HG03064 (cell line): Measurements from ENCODE around the gene MYO7A.

Source experiments
- ATAC-seq: cut with Tn5 transposase; IDR thresholded peaks from one replicate; pipeline ENCODE4 v1.9.1; 2021; ENCODE audit warnings: low read depth; ENCODE audit not compliant: unreplicated experiment

MYO7A gene

DNA sequence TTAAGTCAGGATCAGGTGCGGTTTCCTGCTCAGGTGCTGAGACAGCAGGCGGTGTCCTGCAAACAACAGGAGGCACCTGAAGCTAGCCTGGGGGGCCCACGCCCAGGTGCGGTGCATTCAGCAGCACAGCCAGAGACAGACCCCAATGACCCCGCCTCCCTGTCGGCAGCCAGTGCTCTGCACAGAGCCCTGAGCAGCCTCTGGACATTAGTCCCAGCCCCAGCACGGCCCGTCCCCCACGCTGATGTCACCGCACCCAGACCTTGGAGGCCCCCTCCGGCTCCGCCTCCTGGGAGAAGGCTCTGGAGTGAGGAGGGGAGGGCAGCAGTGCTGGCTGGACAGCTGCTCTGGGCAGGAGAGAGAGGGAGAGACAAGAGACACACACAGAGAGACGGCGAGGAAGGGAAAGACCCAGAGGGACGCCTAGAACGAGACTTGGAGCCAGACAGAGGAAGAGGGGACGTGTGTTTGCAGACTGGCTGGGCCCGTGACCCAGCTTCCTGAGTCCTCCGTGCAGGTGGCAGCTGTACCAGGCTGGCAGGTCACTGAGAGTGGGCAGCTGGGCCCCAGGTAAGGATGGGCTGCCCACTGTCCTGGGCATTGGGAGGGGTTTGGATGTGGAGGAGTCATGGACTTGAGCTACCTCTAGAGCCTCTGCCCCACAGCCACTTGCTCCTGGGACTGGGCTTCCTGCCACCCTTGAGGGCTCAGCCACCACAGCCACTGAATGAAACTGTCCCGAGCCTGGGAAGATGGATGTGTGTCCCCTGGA is at the start of gene MYO7A:
Gene MYO7A, plus strand, starts transcription at position 327 of the 772 bp plus-strand sequence. CDS start 2,389 bp downstream, outside the sequence.
- ATAC-seq, result no peak

DNA sequence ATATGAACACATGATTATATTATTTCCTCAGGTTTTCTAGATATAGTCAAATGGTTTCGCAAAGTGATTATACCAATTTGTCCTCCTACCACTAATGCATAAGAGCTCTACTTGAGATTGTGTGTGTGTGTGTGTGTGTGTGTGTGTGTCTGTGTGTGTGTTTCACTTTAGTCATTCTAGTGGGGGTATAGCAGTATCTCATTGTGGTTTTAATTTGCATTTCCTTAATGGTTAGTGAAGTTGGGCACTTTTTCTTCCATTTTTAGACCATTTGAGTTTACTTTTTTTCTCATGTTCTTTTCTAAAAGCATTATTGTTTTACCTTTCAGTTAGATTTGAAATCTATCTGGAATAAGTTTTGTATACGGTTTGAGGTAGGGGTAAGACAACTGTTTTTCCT is 48.4 kb upstream of the MYO7A start:
- ATAC-seq, result no peak

DNA sequence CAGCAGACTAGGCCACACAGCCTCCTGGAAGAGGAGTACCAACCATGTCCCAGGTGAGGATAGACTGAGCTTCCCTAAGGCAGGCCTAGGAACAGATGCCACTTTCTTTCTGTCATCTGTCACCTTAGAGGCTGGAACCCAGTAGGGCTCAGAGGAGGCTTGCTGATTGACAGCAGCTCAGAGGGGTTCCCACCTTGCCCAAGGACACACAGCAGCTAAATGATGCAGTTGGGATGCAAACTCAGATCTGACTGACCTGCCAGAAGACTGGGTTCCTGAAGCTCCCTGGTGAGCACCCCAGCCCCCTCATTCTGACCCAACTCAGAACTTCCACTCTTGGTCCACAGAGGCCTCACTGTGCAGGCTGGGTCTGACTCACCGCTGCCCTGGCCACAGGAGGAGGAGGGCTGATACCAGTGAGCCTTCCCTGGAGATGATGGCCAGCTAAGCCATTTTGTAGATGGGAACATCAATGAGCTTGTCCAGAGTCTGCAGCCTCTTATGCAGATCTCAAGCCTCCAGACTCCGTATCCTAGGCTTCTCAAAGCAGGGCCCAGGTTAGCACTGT is 47.3 kb upstream of the MYO7A start:
- no peak for ATAC-seq

DNA sequence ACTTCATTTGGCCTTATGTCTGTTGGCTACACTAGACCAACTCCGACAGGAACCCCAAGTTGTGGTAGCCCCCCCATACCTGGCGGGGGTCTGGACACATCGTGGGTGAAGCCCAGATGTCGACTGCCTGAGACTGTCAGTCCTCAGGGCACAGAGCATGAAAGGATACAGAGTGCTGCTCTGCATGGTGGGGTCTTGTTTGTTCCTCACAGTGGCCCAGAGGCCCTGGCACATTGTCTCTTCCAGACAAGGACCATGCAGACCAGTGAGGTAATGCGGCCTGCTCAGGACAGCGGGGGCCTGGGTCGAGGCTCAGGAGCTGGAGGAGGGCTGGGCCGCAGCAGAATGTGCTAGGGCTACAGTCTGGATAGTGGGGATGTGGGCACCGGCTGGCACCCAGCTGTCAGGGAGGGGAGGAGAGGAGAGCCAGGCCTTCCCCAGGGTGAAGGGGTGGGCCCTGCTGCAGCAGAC is 46.6 kb upstream of the MYO7A start:
- no peak for ATAC-seq

DNA sequence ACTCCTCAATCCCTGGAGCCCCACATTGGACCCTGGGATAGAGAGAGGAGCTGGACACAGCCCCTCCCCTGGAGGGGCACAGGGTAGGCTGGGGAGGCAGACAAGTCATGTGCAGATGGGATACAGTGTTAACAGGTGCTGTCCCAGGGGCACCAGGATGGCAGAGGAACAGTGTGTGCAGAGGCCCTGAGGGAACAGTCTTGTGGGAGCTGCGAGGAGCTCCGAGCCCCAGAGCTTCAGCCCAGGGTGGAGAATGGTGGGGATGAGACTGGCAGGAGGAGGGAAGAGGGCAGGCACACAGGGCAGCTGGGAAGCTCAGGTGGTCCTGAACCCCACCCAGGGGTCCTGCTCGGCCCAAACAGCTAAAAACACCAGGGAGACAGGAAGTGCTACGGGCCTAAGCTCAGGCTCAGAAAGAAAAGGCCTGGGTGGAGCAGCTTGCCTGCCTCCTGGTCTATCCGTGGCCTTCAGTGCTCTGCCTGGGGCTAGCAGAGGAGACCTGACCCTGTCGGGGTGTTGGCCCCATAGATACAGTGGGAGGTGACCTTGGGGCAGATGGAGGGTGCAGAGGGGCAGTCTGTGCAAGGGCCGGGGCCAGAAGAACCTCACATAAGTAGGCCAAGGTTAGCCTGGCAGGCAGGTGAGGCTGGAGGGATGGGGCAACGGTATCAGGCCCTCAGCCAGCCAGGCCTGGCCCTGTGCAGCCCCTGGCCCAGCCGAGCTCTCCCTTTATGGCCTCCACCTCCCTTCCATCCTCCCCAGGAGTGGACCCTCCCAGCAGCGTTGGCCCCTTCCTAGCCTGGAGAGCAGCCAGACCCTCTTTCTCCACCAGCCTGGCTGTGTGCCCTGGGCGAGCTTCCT is 45.8 kb upstream of the MYO7A start:
- no peak for ATAC-seq

DNA sequence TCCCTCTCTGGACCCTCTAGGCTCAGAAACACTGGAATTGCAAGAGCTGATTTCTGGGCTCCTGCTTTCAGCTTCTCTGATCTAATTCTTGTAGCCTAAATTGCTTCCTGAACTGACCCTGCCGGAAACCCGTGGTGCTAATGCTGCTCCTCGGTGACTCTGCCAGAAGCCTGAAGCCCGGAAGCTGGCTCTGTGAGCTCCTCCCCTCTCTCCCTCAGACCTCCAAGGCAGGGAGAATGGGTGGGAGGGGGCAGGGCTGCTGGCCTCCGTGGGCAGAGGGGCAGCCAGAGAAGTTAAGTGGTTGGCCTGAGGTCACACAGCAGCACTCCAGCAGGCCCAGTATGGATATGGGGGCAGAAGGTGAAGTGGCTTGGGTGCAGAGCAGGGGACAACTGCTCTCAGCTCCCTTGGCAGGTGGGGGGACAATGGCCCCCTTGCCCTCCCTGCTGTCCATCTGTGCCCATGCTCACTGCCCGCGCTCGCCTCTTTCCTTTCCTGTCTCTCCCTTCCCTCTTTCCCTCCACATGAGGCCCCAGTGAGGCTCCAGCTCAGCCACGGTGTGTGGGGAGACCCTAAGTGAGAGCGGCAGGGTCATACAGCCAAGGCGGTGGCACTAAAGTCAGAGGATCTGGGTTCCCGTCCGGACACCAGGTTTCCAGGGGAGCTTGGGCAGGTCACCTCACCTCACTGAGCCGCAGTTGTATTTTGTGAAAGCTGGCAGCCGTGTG is 45.0 kb upstream of the MYO7A start:
- ATAC-seq, result no peak

DNA sequence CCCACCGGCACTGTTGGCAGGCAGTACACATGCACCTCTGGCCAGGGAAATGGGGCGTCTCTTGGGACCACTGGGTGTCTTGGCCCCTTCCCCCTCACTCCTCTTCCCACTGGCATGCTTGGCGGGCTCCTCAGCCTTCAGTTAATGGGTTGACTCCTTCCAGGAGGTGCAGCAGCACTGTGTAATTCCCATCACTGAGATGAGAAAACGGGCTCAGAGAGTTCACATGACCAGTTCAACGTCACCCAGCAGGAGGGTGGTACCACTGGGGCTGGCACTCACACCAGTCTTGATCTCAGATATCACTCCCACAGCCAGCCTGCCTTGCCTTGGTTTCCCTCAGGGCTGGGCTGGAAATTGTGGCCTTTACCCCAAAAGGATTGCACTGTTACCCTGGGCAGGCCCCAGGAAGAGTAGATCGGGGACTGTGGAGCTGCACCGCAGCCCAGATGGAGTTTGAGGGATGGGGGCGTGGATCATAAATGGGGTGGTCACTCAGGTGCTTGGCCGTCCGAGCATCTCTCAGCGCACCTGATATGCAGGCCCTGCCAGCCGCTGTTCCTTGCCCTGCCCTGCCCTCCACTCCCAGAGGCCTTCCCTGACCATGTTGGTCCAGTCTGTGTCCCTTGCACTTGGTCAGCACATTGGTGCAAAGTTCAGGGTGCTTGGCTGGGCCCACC is 44.3 kb upstream of the MYO7A start:
- ATAC-seq, result no peak

DNA sequence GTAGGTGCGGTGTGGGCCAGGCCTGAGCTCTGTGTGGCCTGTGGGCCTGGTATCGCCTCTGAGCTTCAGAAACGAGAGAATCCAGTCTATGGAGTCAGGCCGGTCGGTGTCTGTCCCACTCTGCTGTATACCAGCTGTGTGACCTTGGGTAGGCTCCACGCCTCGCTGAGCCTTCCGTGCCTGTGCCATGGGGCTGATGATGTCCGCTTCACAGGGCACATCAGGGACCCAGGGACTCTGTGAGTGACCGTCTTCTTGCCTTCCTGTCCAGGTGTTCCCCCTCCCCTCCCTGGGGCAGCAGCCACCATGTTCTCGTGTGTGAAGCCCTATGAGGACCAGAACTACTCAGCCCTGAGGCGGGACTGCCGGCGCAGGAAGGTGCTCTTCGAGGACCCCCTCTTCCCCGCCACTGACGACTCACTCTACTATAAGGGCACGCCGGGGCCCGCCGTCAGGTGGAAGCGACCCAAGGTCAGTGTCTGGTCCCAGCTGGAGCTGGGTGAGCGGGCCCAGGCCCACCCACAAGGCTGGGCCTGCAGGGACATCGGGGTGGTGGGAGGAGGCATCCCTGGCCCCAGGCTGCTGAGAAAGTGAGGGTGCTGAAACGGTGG is 43.4 kb upstream of the MYO7A start:
- ATAC-seq, result no peak

DNA sequence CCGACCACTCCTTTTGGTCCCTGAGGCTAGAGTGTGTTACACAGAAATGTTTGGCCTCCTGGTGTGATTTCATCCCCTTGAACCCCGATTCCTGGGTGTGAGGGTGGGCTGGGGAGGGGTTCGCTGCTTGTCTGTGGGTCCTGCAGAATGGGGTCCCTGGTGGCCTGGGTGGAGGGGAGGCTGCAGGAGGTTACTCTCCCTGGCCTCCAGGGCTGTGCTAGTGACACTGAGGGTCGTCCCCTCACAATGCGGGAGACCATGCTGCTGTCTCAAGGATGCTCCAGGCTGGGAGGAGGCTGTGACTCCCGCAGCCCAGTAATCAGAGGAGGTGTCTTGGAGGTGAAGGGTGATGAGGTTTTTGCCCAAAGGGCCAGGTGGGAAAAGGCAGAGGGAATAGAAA is 42.4 kb upstream of the MYO7A start:
- ATAC-seq, result no peak

DNA sequence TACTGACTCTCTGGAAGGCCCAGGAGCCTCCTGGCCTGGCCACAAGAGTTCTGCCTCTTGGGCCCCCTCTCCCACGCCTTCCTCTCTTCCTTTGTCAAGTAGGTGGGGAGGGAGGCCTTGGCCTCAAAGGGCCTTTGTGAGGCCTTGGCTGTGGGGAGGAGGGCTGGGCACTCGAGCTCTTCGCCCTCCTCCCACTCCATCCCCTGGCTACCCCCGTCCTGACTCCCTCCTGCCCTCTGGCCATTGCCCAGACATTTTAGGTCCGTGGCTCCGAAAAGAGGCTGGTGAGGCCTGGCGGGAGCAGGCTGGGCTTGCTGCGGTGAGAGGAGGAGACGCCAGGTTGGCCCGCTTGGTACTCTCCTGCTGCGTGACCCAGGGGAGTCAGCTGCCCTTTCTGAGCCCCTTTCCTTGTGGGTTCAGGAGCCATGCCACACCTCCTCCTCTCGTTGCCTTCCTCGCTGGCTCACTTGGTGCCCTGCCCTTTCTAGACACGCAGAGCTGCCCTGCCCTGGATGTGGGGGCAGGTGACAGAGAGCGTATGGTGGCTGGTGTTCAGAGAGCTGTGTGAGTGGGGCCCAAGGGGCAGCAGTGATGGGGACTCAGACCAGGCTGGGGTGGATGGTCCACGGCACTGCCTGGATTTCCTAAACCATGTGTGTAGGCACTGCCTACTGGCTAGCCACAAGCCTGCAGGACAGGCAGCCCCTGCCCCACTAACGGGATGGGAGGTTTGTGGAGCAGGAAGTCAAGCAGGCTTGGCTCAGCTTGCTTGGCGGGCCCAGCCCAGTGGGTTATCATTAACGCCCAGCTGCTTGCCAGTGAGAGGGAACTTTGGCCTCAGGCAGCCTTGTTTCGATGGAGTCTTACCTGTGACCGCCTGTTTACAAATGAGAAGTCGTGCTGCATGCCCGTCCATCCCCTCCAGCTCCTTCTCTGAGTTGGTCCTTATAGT is 41.2 kb upstream of the MYO7A start:
- ATAC-seq, result no peak

DNA sequence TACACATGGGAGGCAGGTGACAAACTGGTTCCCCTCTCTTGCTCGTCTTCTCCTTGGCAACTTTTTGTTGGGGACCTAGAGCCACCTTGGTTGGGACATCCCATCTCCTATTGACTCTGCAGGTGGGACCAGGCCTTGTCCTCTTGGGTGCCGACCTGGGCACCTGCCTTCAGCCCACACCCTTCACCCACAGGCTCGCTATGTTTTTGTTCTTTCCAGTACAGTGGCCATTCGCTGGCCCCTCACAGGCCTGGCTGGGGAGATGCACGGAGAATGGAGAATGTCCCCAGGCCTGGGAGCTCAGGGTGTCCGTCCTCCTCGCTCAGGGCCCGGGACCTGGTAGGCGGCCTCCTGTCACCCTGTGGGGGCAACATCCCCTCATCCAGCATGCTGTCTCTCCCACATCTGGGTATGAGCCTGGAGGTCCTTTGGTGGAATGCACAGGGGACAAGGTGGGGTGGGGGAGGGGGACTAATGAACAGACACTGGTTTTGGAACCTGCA is 40.3 kb upstream of the MYO7A start:
- ATAC-seq, result no peak

DNA sequence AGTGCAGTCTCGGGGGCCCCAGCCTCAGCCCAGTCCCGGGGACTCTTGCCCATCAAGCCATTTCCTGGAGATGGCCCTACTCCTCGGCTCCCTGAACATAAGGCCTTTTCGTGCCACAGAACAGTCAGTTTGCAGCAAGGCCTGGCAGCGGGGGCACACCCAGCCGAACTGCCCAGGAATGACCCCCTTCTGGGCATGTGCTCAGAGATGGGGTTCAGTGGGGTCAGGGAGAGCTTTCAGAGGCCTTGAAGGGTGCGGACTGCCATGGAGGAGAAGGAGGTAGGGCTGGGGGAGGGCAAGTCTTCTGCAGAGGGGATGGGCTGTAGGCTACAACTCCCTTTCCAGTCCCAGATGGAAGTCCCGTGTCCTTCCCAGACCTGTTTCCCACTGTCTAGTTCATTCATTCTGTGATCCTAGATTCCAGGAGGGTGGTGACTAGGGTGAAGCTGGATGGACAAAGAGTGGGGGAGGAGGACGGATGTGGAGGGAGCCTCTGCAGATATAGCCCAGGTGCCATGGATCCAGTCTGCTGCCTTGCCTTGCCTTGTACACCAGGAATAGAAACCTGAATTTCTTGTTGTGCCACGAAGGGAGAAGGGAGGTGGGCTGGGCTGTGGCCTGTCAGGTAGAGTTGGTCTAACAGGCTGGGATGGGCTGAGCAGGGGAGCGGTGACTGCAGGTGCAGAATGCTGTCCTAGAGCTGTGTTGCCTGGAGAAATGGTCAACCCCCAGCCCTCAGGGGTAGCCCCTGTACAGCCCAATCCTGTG is 39.6 kb upstream of the MYO7A start:
- ATAC-seq, result no peak

DNA sequence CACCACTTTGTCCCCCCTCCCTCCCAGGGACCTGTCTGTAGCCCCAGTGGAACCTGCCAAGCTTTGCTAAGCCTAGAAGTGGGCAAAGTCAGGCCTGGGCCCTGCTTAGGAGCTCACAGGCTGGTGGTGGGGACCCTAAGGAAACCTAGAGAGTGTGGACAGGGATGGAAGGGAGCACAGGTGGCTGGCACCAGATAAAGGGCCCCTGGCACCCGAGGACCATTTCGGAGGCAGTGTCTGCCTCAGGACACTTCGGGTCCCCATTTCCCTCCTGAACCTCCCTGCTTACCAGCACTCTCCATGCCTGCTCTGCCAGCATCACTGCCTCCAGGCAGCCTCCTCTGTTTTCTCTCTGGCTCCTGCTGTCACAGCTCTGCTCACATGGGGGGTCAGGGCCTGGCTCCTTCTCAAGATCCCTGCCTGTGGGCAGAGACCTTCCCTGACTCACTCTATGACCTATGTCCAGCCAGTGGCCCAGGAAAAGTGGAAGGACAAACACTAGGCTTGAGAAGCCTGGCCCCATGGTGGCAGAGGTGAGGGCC is 39.0 kb upstream of the MYO7A start:
- no peak for ATAC-seq

DNA sequence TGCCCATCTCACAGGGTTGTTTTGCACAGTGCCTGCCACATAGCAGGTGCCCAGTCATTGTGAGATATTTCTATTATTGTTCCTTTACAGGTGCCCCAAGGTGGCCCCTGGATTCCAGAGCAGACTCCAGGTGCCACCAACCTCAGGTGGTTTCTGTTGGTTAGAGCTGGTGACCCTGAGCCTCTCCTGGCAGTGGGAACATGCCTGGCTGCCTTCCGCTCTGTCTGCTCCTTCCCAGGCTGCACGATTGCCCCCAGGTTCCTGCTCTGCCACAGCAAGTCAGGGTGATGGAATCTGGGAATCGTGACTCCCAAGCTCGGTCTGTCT is 38.0 kb upstream of the MYO7A start:
- no peak for ATAC-seq

DNA sequence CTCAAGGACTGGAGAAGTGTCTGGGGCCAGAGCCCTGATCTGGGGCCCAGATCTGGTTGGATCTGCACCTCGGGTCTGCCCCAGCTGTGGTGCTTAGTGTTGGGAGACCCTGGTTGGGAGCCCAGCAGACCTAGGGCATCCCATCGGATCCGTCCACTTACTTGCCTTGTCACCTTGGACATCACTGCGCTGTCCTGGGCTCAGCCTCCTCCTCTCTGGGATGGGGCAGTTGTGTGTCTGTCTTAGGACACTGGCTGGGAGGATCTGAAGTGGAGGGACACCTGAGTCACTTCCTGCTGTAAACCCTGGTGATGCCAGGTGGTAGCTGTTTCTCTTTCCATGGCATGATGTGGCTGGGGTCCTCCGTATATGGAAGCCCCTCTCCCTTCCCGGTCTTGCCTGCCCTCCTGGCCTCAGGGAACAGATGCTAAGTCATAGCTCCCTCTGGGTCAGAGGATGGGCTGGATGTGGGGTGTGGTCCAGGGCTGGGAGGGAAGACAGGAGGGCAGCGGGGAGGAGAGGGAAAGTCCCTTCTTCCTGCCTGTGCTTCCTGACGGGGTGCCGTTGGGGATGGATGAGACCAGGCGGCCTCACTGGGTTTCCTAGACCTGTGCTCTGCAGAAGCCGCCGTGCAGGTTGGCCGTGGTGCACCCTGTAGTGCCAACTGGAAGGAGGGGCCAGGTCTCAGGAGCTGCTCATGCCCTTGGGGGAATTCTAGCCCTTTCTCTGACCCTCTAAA is 37.5 kb upstream of the MYO7A start:
- no peak for ATAC-seq

DNA sequence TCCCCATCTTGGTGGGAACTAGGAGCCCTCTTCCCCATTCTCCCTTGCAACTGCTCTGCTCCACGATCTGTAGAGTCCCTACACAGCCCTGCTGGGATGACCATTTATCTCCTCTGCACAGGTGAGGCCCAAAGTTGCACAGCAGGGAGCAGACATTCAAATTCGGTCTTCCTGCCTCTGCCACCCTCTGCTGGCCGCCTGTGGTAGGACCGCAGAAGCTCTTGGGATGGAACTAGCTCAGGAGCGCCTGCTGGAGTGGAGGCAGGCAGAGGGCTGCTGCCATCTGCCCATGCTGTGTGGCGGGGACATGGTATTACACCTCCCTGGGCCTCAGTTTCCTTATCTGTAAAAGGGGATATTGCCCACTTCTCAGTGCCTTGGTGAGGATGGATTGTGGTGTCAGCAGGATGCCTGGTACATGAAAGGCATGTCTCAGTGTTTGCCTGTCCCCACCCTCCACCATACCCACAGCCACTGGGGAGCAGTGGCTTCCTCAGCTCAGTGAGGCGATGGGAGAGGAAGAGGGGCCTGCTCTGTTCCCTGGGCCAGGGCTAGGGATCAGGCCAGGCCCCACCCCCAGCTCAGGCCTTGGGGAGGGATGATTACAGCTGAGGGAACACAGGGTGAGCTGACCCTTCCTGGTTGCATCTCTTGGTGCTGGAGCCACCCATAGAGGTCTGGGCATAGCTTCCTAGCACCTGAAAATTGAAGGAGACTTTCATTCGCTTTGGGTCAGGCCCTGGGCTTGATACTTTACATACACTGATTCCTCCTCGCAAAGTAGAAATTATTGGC is 36.7 kb upstream of the MYO7A start:
- no peak for ATAC-seq
